ENCODE data around the gene PDGFC.

The PDGFC gene

GRCh38 chr4:156909010-156909409 lies 62.6 kb downstream of the PDGFC start:
- H3K36me3 ChIP-seq (ENCODE audit: insufficient read depth): no peaks in the 10 kb centered on the region
- H3K9ac ChIP-seq: no peak overlapping the region
- TF ChIP-seq, protein P1, sequence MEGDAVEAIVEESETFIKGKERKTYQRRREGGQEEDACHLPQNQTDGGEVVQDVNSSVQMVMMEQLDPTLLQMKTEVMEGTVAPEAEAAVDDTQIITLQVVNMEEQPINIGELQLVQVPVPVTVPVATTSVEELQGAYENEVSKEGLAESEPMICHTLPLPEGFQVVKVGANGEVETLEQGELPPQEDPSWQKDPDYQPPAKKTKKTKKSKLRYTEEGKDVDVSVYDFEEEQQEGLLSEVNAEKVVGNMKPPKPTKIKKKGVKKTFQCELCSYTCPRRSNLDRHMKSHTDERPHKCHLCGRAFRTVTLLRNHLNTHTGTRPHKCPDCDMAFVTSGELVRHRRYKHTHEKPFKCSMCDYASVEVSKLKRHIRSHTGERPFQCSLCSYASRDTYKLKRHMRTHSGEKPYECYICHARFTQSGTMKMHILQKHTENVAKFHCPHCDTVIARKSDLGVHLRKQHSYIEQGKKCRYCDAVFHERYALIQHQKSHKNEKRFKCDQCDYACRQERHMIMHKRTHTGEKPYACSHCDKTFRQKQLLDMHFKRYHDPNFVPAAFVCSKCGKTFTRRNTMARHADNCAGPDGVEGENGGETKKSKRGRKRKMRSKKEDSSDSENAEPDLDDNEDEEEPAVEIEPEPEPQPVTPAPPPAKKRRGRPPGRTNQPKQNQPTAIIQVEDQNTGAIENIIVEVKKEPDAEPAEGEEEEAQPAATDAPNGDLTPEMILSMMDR (conservative IDR thresholded peaks at IDR 0.05; ENCODE audit: low read depth, low read length): no peak
- H3K79me2 ChIP-seq (ENCODE audit: insufficient read depth, low read depth): no peaks in the 10 kb centered on the region; the same call in 1 of the 2 replicates
- H3K27ac ChIP-seq: no peak overlapping the region
- H3K4me1 ChIP-seq (ENCODE audit: low read depth, poor library complexity, severe bottlenecking): peaks cover 10% of the 10 kb centered on the region
- no peaks in the 10 kb centered on the region for H3K27me3 ChIP-seq (ENCODE audit: insufficient read depth, low read depth)
- no peaks in the 10 kb centered on the region; the same call in 1 of the 2 replicates for H4K20me1 ChIP-seq (ENCODE audit: insufficient read depth)
- H3K4me2 ChIP-seq: no peak overlapping the region
- no peak overlapping the region for H2AFZ ChIP-seq (ENCODE audit: low read depth)
- no peak overlapping the region for H3K4me3 ChIP-seq (IDR thresholded peaks at IDR 0.05; ENCODE audit: insufficient read depth, low read depth, low read length)

GRCh38 chr4:156906325-156906724 lies 65.3 kb downstream of the PDGFC start:
- TF ChIP-seq, protein P1 (conservative IDR thresholded peaks at IDR 0.05; ENCODE audit: low read depth, low read length): no peak
- Histone ChIP-seq H2AFZ (ENCODE audit: low read depth) (no peak overlapping the region), H3K4me3 (IDR thresholded peaks at IDR 0.05; ENCODE audit: insufficient read depth, low read depth, low read length) (no peak overlapping the region), H4K20me1 (ENCODE audit: insufficient read depth) (no peaks in the 10 kb centered on the region; the same call in 1 of the 2 replicates), H3K27ac (no peak overlapping the region), H3K4me2 (no peak overlapping the region), H3K27me3 (ENCODE audit: insufficient read depth, low read depth) (no peaks in the 10 kb centered on the region), H3K9ac (no peak overlapping the region), H3K4me1 (ENCODE audit: low read depth, poor library complexity, severe bottlenecking) (peaks cover 9% of the 10 kb centered on the region), H3K79me2 (ENCODE audit: insufficient read depth, low read depth) (no peaks in the 10 kb centered on the region; the same call in 1 of the 2 replicates), H3K36me3 (ENCODE audit: insufficient read depth) (no peaks in the 10 kb centered on the region; the same call in 1 of the 2 replicates)

DNA sequence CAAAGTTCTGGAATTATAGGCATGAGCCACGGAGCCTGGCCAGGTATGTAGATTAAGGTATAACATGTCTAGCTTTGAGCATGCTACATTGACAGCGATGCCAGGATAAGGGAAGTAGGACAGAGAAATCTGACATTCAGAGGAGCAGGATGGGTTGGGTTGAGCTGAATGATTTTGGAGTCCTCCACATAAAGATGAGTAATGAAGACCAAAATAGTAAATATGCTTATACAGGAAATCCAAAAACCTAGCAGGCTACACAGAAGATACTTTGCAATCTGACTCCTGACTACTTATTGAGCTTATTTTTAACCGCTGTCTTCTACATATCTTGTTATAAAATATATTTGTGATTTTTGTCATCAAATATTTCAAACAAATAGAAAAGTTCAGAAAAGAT lies 69.7 kb downstream of the PDGFC start:
- Histone ChIP-seq H2AFZ (ENCODE audit: low read depth) (no peak overlapping the region), H3K9ac (no peak overlapping the region)
- TF ChIP-seq, protein P1 (conservative IDR thresholded peaks at IDR 0.05; ENCODE audit: low read depth, low read length): no peak

GRCh38 chr4:156898373-156899117 lies 73.1 kb downstream of the PDGFC start:
- no peak overlapping the region for H3K27ac ChIP-seq
- no peak overlapping the region for H3K4me3 ChIP-seq (IDR thresholded peaks at IDR 0.05; ENCODE audit: insufficient read depth, low read depth, low read length)
- H3K36me3 ChIP-seq (ENCODE audit: insufficient read depth): no peaks in the 10 kb centered on the region; the same call in 1 of the 2 replicates
- no peak overlapping the region for H2AFZ ChIP-seq (ENCODE audit: low read depth)
- TF ChIP-seq, protein P1 (conservative IDR thresholded peaks at IDR 0.05; ENCODE audit: low read depth, low read length): no peak
- no peaks in the 10 kb centered on the region for H3K79me2 ChIP-seq (ENCODE audit: insufficient read depth, low read depth)
- peaks cover 9% of the 10 kb centered on the region for H3K4me1 ChIP-seq (ENCODE audit: low read depth, poor library complexity, severe bottlenecking)
- H3K27me3 ChIP-seq (ENCODE audit: insufficient read depth, low read depth): no peaks in the 10 kb centered on the region
- H3K4me2 ChIP-seq: no peak overlapping the region
- H4K20me1 ChIP-seq (ENCODE audit: insufficient read depth): no peaks in the 10 kb centered on the region
- H3K9ac ChIP-seq: no peak overlapping the region

More for the DNA sequence above, 69.7 kb downstream of the PDGFC start:
- Histone ChIP-seq H3K27me3 (ENCODE audit: insufficient read depth, low read depth) (no peaks in the 10 kb centered on the region), H3K4me1 (ENCODE audit: low read depth, poor library complexity, severe bottlenecking) (peaks cover 9% of the 10 kb centered on the region), H3K4me2 (no peak overlapping the region), H3K27ac (no peak overlapping the region), H4K20me1 (ENCODE audit: insufficient read depth) (no peaks in the 10 kb centered on the region), H3K79me2 (ENCODE audit: insufficient read depth, low read depth) (no peaks in the 10 kb centered on the region), H3K4me3 (IDR thresholded peaks at IDR 0.05; ENCODE audit: insufficient read depth, low read depth, low read length) (no peak overlapping the region), H3K36me3 (ENCODE audit: insufficient read depth) (no peaks in the 10 kb centered on the region; the same call in 1 of the 2 replicates)
